ENCODE results near the gene GGTLC2.

GGTLC2 gene

GRCh38 chr22:22691055-22691454 is 46.6 kb downstream of the GGTLC2 start:
- no peak overlapping the region for H3K4me3 ChIP-seq (ENCODE audit: low read depth, low read length)
- TF ChIP-seq CTCF (IDR thresholded peaks at IDR 0.05; ENCODE audit: borderline replicate concordance, insufficient read depth, low read depth, low read length), result no peak

- H3K4me3 ChIP-seq (ENCODE audit: low read depth, low read length), result no peak overlapping the region
- TF ChIP-seq CTCF (IDR thresholded peaks at IDR 0.05; ENCODE audit: borderline replicate concordance, insufficient read depth, low read depth, low read length), result no peak
Observed at GRCh38 chr22:22691716-22692701, 47.6 kb downstream of the GGTLC2 start.

GRCh38 chr22:22692707-22693530 is 48.5 kb downstream of the GGTLC2 start:
- no peak overlapping the region for H3K4me3 ChIP-seq (ENCODE audit: low read depth, low read length)
- TF ChIP-seq CTCF (IDR thresholded peaks at IDR 0.05; ENCODE audit: borderline replicate concordance, insufficient read depth, low read depth, low read length), result peak; percentile 82

GRCh38 chr22:22693531-22693884 is 49.1 kb downstream of the GGTLC2 start:
- TF ChIP-seq CTCF (IDR thresholded peaks at IDR 0.05; ENCODE audit: borderline replicate concordance, insufficient read depth, low read depth, low read length), result no peak
- H3K4me3 ChIP-seq (ENCODE audit: low read depth, low read length), result no peak overlapping the region

DNA sequence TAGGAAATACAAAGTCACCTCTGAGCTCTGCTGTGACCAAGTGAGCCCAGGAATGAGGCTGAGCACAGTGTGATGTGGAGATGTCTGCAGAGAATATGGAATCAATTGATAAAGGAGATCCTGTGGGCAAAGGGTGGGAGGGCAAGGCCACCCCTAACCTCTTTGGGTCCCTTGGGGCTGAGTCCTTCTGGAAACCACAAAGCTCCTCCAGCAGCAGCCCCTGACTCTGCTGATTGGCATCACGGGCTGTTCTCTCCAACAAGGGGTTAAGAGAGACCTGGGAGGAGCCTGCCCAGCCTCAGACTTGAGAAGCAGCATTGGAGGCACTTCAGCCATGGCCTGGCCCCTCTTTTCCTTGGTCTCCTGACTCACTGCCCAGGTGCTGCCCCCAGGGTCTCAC is 49.7 kb downstream of the GGTLC2 start:
- no peak for TF ChIP-seq CTCF (IDR thresholded peaks at IDR 0.05; ENCODE audit: borderline replicate concordance, insufficient read depth, low read depth, low read length)
- no peak overlapping the region for H3K4me3 ChIP-seq (ENCODE audit: low read depth, low read length)

- TF ChIP-seq CTCF (IDR thresholded peaks at IDR 0.05; ENCODE audit: borderline replicate concordance, insufficient read depth, low read depth, low read length), result no peak
Observed at GRCh38 chr22:22696104-22696503, 51.7 kb downstream of the GGTLC2 start.

More at GRCh38 chr22:22696104-22696503, 51.7 kb downstream of the GGTLC2 start:
- no peak overlapping the region for H3K4me3 ChIP-seq (ENCODE audit: low read depth, low read length)
